ENCODE measurements around the gene SECTM1.

The SECTM1 gene

GRCh38 chr17:82327289-82327688, 6.3 kb downstream of the SECTM1 start:
- DNase-seq = no peak

DNA sequence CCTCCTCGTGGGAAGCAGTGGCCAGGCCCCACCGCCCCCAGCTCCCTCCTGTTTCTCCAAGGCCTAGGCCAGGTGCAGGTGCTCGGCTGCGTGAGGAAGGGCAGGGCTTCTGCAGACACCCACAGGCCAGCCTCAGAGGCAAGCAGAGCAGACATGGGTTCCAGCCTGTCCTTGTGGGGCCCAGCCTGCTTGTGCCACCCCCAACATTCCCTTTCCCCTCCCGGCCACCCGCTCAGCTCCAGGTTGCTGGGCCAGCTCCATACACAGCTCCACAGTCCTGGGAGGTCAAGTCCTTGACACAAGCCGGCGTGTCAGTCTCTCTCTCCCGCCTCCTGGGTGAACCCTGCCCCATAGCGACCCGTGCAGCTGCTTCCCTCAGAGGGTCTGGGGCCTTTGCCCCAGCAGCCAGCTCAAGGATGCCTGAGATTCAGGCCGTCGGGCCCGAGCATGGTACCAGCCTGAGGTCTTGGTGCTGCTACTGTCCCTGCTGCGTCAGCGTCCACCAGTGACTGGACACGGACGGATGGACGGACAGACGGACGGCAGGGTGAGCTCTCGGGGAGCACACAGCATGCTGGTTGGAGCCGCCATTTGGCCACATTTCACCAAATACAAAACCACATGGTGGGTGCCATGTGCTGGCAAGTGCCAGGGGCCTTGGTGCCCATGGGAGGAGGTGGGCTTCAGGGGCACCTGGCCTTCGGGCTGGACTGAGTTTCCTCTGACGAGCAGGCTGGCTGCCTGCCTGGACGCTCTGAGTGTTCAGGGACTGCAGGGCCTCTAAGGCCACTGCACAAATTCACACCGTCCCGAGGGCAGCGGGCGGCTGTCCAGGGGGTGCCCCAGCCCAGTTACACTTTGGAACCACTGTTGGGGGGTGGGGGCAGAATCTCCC, 8.0 kb downstream of the SECTM1 start:
- DNase-seq = no peak

GRCh38 chr17:82324566-82325285, 8.8 kb downstream of the SECTM1 start:
- DNase-seq = no peak

DNA sequence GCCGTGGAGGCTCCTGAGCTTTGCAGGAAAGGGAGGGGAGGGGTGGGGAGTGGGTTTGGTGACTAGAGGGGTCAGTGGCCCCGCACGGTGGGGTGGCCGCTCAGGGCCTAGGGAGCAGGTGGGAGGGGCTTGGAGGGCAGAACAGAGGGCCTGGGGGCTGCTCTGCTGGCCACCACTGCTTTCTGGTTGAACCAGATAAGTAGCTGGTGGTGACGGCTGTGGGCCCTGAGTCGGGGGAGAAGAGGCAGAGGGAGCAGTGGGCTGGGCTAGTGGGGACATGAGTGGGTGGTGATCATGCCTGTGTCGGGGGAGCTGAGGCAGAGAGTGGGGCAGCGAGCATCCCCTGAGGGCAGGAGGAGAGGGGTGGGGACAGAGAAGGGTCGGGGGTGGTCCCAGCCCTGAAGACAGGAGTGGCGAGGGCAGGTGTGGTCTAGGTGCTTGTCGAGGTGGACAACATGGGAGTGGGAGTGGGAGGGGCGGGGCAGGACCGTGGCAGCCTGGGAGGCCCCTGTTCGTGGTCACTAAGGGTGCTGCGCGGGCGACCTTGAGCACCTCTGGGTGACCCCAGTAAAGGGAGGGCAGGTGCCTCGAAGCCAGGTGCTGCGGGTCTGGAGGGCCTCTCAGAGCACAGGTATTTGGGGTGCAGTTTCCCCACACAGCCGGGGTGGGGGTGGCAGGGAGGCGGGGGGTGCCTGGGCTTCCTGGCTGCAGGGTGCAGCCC, 9.9 kb downstream of the SECTM1 start:
- DNase-seq = no peak

- no peak for DNase-seq
Observed at GRCh38 chr17:82322526-82323453, 10.8 kb downstream of the SECTM1 start.

DNA sequence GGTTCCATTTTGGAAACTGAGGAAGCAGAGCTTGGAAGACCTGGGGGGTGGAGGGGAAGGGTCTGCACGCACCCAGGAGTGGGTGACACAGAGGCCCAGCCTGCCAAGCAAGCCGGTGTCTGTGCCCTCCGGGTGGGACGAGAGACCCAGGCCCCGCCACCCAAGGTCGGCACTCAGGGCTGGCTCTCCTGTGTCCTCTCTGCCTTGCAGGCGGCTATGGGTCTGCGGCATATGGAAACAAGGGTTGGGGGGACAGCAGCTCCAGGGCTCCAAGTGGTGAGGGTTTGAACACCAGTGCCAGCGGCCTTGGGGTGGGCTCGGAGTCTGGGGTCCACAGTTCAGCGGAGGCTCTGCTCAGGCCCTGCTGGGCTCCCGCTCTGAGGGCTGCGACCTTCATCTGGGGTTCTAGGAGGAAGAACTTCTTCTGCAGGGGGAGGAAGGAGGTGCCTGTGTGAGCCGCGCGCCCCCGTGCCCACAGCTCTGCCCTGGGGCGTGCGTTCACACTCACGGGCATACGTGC, 11.6 kb downstream of the SECTM1 start:
- no peak for DNase-seq

- peak; percentile 79 for DNase-seq
Observed at GRCh38 chr17:82320956-82321927, 12.3 kb downstream of the SECTM1 start.

DNA sequence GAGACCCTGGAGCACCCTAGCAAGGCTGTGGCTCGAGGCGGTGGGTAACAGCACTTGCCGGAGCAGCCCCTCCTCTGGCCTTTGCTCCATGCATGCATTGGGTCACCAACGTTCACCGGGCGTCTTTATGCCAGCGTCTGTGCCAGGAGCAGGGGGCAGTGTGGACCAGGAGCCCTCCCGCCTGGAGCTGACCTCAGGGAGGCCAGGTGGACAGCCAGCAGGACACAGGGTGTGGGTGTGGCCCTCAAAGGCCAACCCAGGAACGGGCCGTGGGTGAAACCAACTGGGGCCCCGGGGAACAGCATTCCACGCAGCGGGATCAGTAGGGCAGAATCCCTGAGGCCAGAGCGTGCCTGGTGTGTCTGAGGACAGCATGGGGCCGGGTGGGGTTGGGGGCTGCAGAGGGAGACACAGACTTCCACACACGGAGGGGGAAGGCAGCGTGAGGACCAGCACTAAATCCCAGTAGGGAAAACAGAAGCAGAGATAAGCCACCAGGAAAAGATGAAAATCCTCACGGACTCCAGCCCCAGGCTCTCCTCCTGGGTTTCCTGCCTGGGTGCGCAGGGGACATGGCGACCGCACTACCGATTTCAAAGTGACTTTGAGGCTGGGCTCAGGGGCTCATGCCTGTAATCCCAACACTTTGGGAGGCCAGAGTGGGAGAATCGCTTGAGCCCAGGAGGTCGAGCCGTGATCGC, 13.3 kb downstream of the SECTM1 start:
- no peak for DNase-seq

DNA sequence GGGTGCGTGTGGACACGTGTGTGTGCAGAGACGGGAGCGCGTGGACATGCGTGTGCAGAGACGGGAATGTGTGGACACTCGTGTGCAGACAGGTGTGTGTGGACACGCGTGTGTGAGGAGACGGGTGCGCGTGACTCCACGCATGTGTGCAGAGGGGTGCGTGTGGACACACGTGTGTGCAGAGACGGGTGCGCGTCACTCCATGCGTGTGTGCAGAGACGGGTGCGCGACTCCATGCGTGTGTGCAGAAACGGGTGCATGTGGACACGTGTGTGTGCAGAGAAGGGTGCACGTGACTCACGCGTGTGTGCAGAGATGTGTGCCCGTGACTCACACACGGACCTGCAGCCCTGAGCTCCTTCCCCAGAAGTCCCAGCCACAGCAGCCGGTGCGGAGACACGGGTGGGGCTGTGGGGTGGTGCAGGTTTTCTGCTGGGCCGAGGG, 13.9 kb downstream of the SECTM1 start:
- no peak for DNase-seq

GRCh38 chr17:82318772-82319606, 14.6 kb downstream of the SECTM1 start:
- no peak for DNase-seq

- no peak for DNase-seq
Observed at GRCh38 chr17:82318169-82318498, 15.4 kb downstream of the SECTM1 start.

DNA sequence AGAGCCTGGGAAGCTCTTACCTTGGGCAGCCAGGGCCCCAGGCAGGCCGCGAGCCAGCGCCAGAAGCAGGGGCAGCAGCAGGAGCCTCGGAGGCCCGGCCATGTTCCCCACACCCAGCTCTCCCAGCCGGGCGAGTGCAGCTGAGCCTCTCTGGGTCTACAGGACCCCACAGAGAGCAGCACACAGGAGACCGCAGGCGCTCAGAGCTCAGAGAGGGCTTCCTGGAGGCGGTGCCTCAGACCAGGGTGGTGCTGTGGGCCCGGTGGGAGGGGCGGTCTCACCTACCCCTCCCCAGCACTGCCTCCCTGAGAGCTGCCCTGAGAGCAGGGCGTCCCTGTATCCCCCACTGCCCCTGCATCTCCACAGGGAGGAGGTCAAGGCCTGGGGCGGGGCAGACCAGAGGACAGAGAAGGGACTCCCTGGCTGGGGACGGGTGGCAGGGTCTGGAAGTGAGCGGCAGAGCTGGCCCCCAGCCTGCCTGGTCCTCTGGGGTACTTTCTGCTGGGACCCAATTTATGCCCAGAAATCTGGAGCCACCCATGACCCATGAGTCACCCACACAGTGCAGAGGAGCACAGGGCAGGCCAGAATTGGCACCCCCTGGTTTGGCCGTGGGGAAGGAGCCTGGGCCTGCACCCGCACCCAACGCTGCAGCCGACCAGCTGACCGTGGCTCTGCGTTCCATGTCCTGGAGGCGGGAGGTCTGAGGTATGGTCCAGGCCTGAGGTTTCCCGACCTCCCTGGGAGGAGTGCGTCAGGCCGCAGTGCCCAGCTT, 16.0 kb downstream of the SECTM1 start, which contains the start of gene CD7:
Gene CD7 (minus strand): TSS at position 215 of the 775 bp plus-strand sequence. CDS start 113 bp downstream, at position 102.
- peak; percentile 80 for DNase-seq

- DNase-seq = no peak
Observed at GRCh38 chr17:82316651-82317393, 16.7 kb downstream of the SECTM1 start.

DNA sequence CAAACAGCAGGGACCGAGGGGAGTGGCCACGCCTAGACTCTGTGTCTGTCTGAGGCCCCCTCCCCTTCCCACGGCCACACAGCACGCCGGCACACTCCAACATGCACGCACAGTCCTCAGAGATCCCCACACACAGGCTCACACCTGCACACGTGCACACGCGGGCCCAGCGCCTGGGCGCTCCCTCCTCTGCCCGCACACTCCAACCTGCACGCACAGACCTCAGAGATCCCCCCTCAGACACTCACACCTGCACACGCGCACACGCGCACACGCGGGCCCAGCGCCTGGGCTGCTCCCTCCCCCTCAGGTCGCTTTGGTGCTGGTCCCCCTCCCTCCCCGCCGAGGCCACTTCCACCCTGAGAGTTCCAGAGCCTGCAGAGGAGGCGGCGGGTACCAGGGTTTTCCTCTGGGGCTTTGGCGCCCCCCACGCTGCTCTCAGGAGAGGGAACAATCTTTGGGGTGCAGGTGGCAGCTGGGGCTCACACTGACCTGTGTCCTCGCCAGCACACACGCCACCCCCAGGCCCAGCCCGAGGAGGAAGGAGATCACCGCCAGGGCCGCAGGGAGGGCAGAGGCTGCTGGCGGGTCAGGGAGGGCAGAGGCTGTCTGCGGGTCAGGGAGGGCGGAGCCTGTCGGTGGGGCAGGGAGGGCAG, 17.7 kb downstream of the SECTM1 start:
- DNase-seq = peak; percentile 61

DNA sequence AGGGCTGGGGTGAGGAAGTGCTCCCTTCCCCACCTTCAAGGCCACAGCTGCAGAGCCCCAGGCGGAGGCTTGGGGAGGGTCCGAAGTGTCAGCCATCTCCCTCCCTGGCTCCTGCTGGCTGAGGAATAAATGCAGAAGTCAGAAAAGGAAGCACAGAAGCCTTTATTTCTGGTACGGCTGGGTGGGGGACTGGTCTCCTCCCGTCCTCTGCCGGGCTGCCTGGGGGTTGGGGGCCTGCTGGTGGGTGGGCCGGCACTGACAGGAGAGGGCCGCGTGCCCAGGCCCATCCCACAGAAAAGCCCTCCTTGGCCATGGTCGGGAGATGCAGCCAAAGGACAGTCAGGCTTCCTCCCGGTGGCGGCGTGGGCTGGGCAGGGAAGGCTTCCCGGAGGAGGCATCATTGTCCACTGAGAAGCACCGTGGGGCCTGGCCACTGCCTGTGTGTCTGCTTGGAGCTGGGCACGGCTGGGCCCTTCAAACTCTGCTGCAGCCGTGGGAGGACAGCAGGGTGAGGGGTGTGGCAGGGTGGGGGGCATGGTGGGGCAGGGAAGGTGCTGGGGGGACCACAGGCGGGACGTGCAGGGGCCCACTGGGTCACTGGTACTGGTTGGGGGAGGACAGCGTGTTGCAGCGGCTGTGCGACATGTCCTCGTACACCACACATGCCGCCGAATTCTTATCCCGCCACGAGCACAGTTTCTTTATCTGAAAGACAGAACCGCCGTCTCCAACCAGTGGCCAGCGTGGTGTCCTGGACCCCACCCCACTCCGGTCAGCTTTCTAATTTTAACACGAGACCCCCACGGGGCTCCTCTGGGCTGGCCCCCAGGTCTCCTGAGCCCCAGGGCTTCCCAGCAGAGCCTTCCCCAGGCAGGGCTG, 18.6 kb downstream of the SECTM1 start:
- no peak for DNase-seq
